Activated CD4-positive, alpha-beta T cell treated with anti-CD3 and anti-CD28 coated beads for 48 hours (primary cell): ENCODE data around the gene PTPRN2.

ENCODE experiments used
- DNase-seq: peaks from one replicate; pipeline ENCODE4 v3.0.0-alpha.2; 2020

The PTPRN2 gene

GRCh38 chr7:157689269-157690057 is 898.2 kb downstream of the PTPRN2 start:
- no peak for DNase-seq

GRCh38 chr7:157688533-157689268 is 898.9 kb downstream of the PTPRN2 start:
- DNase-seq: no peak

- no peak for DNase-seq
Observed at GRCh38 chr7:157687845-157688532, 899.6 kb downstream of the PTPRN2 start.

GRCh38 chr7:157687158-157687557 is 900.5 kb downstream of the PTPRN2 start:
- DNase-seq: no peak

GRCh38 chr7:157686285-157686894 is 901.2 kb downstream of the PTPRN2 start:
- no peak for DNase-seq

- no peak for DNase-seq
Observed at GRCh38 chr7:157685430-157686284, 902.0 kb downstream of the PTPRN2 start.

GRCh38 chr7:157684909-157685429 is 902.7 kb downstream of the PTPRN2 start:
- no peak for DNase-seq

GRCh38 chr7:157684157-157684908 is 903.3 kb downstream of the PTPRN2 start:
- no peak for DNase-seq

GRCh38 chr7:157683747-157684156 is 903.9 kb downstream of the PTPRN2 start:
- no peak for DNase-seq

- DNase-seq: no peak
Observed at GRCh38 chr7:157682946-157683746, 904.5 kb downstream of the PTPRN2 start.

GRCh38 chr7:157682064-157682945 is 905.3 kb downstream of the PTPRN2 start:
- no peak for DNase-seq

GRCh38 chr7:157679607-157680006 is 908.0 kb downstream of the PTPRN2 start:
- no peak for DNase-seq

- DNase-seq: no peak
Observed at GRCh38 chr7:157678501-157678900, 909.1 kb downstream of the PTPRN2 start.

GRCh38 chr7:157676456-157677255 is 911.0 kb downstream of the PTPRN2 start:
- DNase-seq: no peak

- no peak for DNase-seq
Observed at GRCh38 chr7:157676001-157676400, 911.6 kb downstream of the PTPRN2 start.

GRCh38 chr7:157675427-157675927 is 912.1 kb downstream of the PTPRN2 start:
- no peak for DNase-seq

GRCh38 chr7:157674715-157675426 is 912.8 kb downstream of the PTPRN2 start:
- no peak for DNase-seq
